Measurements from ENCODE around the gene AMOTL2.

DNA sequence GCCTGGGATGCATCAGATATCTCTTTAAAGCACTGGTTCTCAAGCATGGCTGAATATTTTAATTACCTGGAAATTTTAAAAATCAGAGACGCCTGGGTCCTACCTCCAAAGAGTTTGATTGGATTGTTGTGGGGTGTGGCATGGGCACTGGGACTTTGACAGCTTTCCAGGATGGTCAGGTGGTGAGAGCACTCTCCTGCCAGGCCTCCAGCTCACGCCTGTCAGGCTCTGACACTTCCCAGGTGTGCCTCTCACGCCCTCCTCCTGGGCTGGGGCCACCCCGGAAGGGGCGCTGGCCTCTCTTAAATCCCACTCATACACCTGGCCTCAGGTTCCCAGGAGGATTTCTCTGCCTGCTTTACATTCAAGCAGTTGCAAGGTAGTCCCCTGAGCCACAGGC is 48.5 kb downstream of the AMOTL2 start:
- TF ChIP-seq, protein P1, sequence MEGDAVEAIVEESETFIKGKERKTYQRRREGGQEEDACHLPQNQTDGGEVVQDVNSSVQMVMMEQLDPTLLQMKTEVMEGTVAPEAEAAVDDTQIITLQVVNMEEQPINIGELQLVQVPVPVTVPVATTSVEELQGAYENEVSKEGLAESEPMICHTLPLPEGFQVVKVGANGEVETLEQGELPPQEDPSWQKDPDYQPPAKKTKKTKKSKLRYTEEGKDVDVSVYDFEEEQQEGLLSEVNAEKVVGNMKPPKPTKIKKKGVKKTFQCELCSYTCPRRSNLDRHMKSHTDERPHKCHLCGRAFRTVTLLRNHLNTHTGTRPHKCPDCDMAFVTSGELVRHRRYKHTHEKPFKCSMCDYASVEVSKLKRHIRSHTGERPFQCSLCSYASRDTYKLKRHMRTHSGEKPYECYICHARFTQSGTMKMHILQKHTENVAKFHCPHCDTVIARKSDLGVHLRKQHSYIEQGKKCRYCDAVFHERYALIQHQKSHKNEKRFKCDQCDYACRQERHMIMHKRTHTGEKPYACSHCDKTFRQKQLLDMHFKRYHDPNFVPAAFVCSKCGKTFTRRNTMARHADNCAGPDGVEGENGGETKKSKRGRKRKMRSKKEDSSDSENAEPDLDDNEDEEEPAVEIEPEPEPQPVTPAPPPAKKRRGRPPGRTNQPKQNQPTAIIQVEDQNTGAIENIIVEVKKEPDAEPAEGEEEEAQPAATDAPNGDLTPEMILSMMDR (conservative IDR thresholded peaks at IDR 0.05; ENCODE audit: low read depth, low read length) = no peak
- TF ChIP-seq EZH2 (IDR thresholded peaks at IDR 0.05; ENCODE audit: low read length, unreplicated experiment) = no peak
- TF ChIP-seq EZH2phosphoT487 (IDR thresholded peaks at IDR 0.05; ENCODE audit: borderline replicate concordance, low read length) = no peak

Data from PC-3 (cell line).